H9 (cell line): ENCODE data around the gene GALNT17. TPM values are rescaled to one million over a fixed set of nuclear protein-coding genes. Genes with fewer than 3 reads are reported as not detected.
A peak's percentile ranks its signal among the peaks of the same experiment; 100 is the strongest.

Experiments
- DNase-seq: peaks from one replicate; pipeline ENCODE4 v3.0.0-alpha.2; 2017
- H2AFZ ChIP-seq: one replicate; pipeline ENCODE4 v1.6.1; 2013; ENCODE audit warnings: mild to moderate bottlenecking, low read length, control low read depth, moderate library complexity
- H2AK5ac ChIP-seq: 2 replicates; pipeline ENCODE4 v1.6.1; 2013; ENCODE audit warnings: low read length, control low read depth, mixed read lengths; ENCODE audit not compliant: insufficient read length
- H2BK120ac ChIP-seq: one replicate; pipeline ENCODE4 v1.6.1; 2013; ENCODE audit warnings: low read depth, mild to moderate bottlenecking, low read length, control low read depth, inconsistent platforms; ENCODE audit not compliant: poor library complexity, severe bottlenecking
- H2BK12ac ChIP-seq: 2 replicates; pipeline ENCODE4 v1.6.1; 2013; ENCODE audit warnings: low read length, control low read depth, mixed read lengths, low read depth; ENCODE audit not compliant: insufficient read length
- H2BK15ac ChIP-seq: 2 replicates; pipeline ENCODE4 v1.6.1; 2013; ENCODE audit warnings: low read depth, low read length, control low read depth
- H2BK20ac ChIP-seq: one replicate; pipeline ENCODE4 v1.6.1; 2013; ENCODE audit warnings: low read depth, mild to moderate bottlenecking, low read length, control low read depth, inconsistent platforms; ENCODE audit not compliant: poor library complexity, severe bottlenecking
- H2BK5ac ChIP-seq: 2 replicates; pipeline ENCODE4 v1.6.1; 2013; ENCODE audit warnings: low read length, control low read depth, mixed read lengths; ENCODE audit not compliant: insufficient read length
- H3K14ac ChIP-seq: 2 replicates; pipeline ENCODE4 v1.6.1; 2013; ENCODE audit warnings: low read length, control low read depth; ENCODE audit not compliant: insufficient read depth
- H3K18ac ChIP-seq: 2 replicates; pipeline ENCODE4 v1.6.1; 2013; ENCODE audit warnings: low read depth, mild to moderate bottlenecking, mixed read lengths, low read length, control low read depth; ENCODE audit not compliant: insufficient read length
- H3K23ac ChIP-seq: 2 replicates; pipeline ENCODE4 v1.6.1; 2013; ENCODE audit warnings: low read length, control low read depth, mixed read lengths, low read depth; ENCODE audit not compliant: insufficient read length
- H3K23me2 ChIP-seq: 2 replicates; pipeline ENCODE4 v1.6.1; 2013; ENCODE audit warnings: low read depth, mild to moderate bottlenecking, mixed read lengths, low read length, control low read depth; ENCODE audit not compliant: insufficient read length, poor library complexity, severe bottlenecking
- H3K27ac ChIP-seq: 2 replicates; pipeline ENCODE4 v1.5.1; 2013; ENCODE audit warnings: low read length, control low read depth, mixed read lengths, low read depth; ENCODE audit not compliant: insufficient read length
- H3K27me3 ChIP-seq: 2 replicates; pipeline ENCODE4 v1.6.1; 2013; ENCODE audit warnings: low read length, control low read depth, inconsistent platforms; ENCODE audit not compliant: insufficient read depth
- H3K4ac ChIP-seq: 2 replicates; pipeline ENCODE4 v1.6.1; 2013; ENCODE audit warnings: low read depth, mild to moderate bottlenecking, control low read depth, inconsistent platforms, low read length, moderate library complexity
- H3K4me1 ChIP-seq: 2 replicates; pipeline ENCODE4 v1.6.1; 2013; ENCODE audit warnings: low read length, control low read depth, inconsistent platforms; ENCODE audit not compliant: insufficient read depth
- H3K4me2 ChIP-seq: 2 replicates; pipeline ENCODE4 v1.6.1; 2013; ENCODE audit warnings: low read length, control low read depth, mixed read lengths; ENCODE audit not compliant: insufficient read length, insufficient read depth
- H3K56ac ChIP-seq: 2 replicates; pipeline ENCODE4 v1.6.1; 2013; ENCODE audit warnings: low read depth, mild to moderate bottlenecking, mixed read lengths, low read length, control low read depth; ENCODE audit not compliant: insufficient read length
- H3K79me1 ChIP-seq: 2 replicates; pipeline ENCODE4 v1.6.1; 2013; ENCODE audit warnings: low read depth, mild to moderate bottlenecking, moderate library complexity, low read length, control low read depth, inconsistent platforms; ENCODE audit not compliant: insufficient read depth, poor library complexity, severe bottlenecking
- H3K79me2 ChIP-seq: 2 replicates; pipeline ENCODE4 v1.6.1; 2013; ENCODE audit warnings: low read length, control low read depth, inconsistent platforms; ENCODE audit not compliant: insufficient read depth
- H3K9ac ChIP-seq: 2 replicates; pipeline ENCODE4 v1.6.1; 2013; ENCODE audit warnings: low read length, control low read depth, mixed read lengths; ENCODE audit not compliant: insufficient read length; ENCODE audit errors: extremely low read depth
- H3K9me3 ChIP-seq: one replicate; pipeline ENCODE4 v1.6.1; 2013; ENCODE audit warnings: low read depth, low read length, inconsistent platforms; ENCODE audit not compliant: control insufficient read depth
- H3T11ph ChIP-seq: one replicate; pipeline ENCODE4 v1.6.1; 2013; ENCODE audit warnings: mild to moderate bottlenecking, low read length, control low read depth, inconsistent platforms
- H4K20me1 ChIP-seq: one replicate; pipeline ENCODE4 v1.6.1; 2013; ENCODE audit not compliant: control insufficient read depth, insufficient read length, insufficient read depth
- H4K5ac ChIP-seq: 2 replicates; pipeline ENCODE4 v1.6.1; 2013; ENCODE audit warnings: low read depth, mild to moderate bottlenecking, mixed read lengths, low read length, control low read depth; ENCODE audit not compliant: insufficient read length
- H4K8ac ChIP-seq: replicated peaks from 2 replicates; pipeline ENCODE4 v1.6.1; 2013; ENCODE audit warnings: low read length, control low read depth, mixed read lengths, low read depth; ENCODE audit not compliant: insufficient read length
- H4K91ac ChIP-seq: 2 replicates; pipeline ENCODE4 v1.6.1; 2013; ENCODE audit warnings: low read depth, mild to moderate bottlenecking, moderate library complexity, mixed read lengths, low read length, control low read depth; ENCODE audit not compliant: insufficient read length
- H3K27ac Mint-ChIP-seq, 3 experiments: 2 replicates in 2 of 3; 3 replicates in 1 of 3; pipeline ENCODE4 v1.8.0; 2020 to 2021; ENCODE audit warnings: mixed read lengths in 3 of 3, mild to moderate bottlenecking in 1 of 3, moderate library complexity in 1 of 3
- H3K27me3 Mint-ChIP-seq: 2 replicates; pipeline ENCODE4 v1.8.0; 2021; ENCODE audit warnings: low read depth, mild to moderate bottlenecking, moderate library complexity, mixed read lengths
- H3K36me3 Mint-ChIP-seq, 3 experiments: 2 replicates in 2 of 3; 3 replicates in 1 of 3; pipeline ENCODE4 v1.8.0; 2020 to 2021; ENCODE audit warnings: low read depth in 3 of 3, mixed read lengths in 3 of 3; ENCODE audit not compliant: insufficient read depth in 1 of 3
- H3K4me1 Mint-ChIP-seq, 2 experiments: 2 replicates each; pipeline ENCODE4 v1.8.0; 2020; ENCODE audit warnings: mixed read lengths in 2 of 2
- H3K4me3 Mint-ChIP-seq, 2 experiments: 2 replicates in 1 of 2; 3 replicates in 1 of 2; pipeline ENCODE4 v1.8.0; 2020 to 2021; ENCODE audit warnings: mild to moderate bottlenecking in 2 of 2, mixed read lengths in 2 of 2, moderate library complexity in 1 of 2
- H3K9me3 Mint-ChIP-seq, 2 experiments: 2 replicates in 1 of 2; 3 replicates in 1 of 2; pipeline ENCODE4 v1.8.0; 2020; ENCODE audit warnings: mild to moderate bottlenecking in 2 of 2, mixed read lengths in 2 of 2, moderate library complexity in 1 of 2
- CTCF ChIP-seq: fragments of 200-600 bp; sonication (generic); conservative IDR thresholded peaks from 3 replicates; pipeline ENCODE4 v1.8.0; 2021; ENCODE audit warnings: antibody characterized with exemption, mild to moderate bottlenecking
- WGBS: extraction: QIAGEN DNeasy Blood & Tissue Kit; methylation state at CpG from one replicate; pipeline ENCODE4 v1.1.7; 2013; ENCODE audit warnings: missing lambda C conversion rate, low lambda C conversion rate, mixed read lengths; ENCODE audit not compliant: insufficient read length; ENCODE audit errors: extremely low coverage; 5-methylcytosine and 5-hydroxymethylcytosine counted together
- total RNA-seq: library from RNA; stranded (reverse); gene quantifications from 2 replicates; pipeline ENCODE4 v1.2.1, GENCODE V29; 2021

The GALNT17 gene
- total RNA-seq, 1 experiment from 2014 or later, result 43.2 TPM

GRCh38 chr7:71300086-71300485 is 168.1 kb downstream of the GALNT17 start:
- Mint-ChIP-seq H3K27me3 (no peaks in the 10 kb centered on the region), H3K36me3 (no peaks in the 10 kb centered on the region; a peak in 1 of 7 replicates), H3K27ac (peak overlapping the region; percentile 31 to 91 (median 90); a peak in 6 of 7 replicates), H3K4me1 (peaks cover 28 to 31% of the 10 kb centered on the region in 2 experiments), H3K4me3 (no peak overlapping the region), H3K9me3 (no peaks in the 10 kb centered on the region)
- Histone ChIP-seq H4K20me1 (no peaks in the 10 kb centered on the region), H3K79me1 (peaks cover 14% of the 10 kb centered on the region), H2BK20ac (no peak overlapping the region), H3K4me2 (no peak overlapping the region), H3K4me1 (no peaks in the 10 kb centered on the region), H2AK5ac (no peak overlapping the region), H3T11ph (no peak overlapping the region), H2BK15ac (no peak overlapping the region), H2BK120ac (no peak overlapping the region), H2BK5ac (no peak overlapping the region), H3K4ac (no peak overlapping the region), H3K9me3 (no peaks in the 10 kb centered on the region), H3K18ac (no peak overlapping the region), H3K23ac (no peak overlapping the region), H3K9ac (no peak overlapping the region), H4K5ac (no peak overlapping the region), H4K8ac (no peak overlapping the region), H2BK12ac (no peak overlapping the region), H3K79me2 (peaks cover 3% of the 10 kb centered on the region; the same call in 1 of the 2 replicates), H2AFZ (no peak overlapping the region), H3K23me2 (no peaks in the 10 kb centered on the region), H3K27ac (no peak overlapping the region), H3K56ac (no peak overlapping the region), H3K14ac (no peak overlapping the region), H3K27me3 (no peaks in the 10 kb centered on the region), H4K91ac (no peak overlapping the region)
- DNase-seq, result no peak
- TF ChIP-seq CTCF, result no peak
- WGBS, result no CpG with 5 or more reads among the region's 3 CpGs
